Uterus (tissue), 4 donors: Measurements from ENCODE around the gene NPS. TPM values are rescaled to one million over a fixed set of nuclear protein-coding genes. Genes with fewer than 3 reads are reported as not detected.

ENCODE experiments used
- DNase-seq, 2 donors: peaks; one replicate each; pipeline ENCODE4 v3.0.0-alpha.2; 2019 to 2020
- H3K27ac ChIP-seq, 2 donors: fragments of 200-600 bp; sonication (generic); 1 replicate in 1 of 2; 2 replicates in 1 of 2; pipeline ENCODE4 v1.5.1; 2016 to 2018
- H3K27me3 ChIP-seq, 2 donors: fragments of 200-600 bp; sonication (generic); one replicate each; pipeline ENCODE4 v1.5.1; 2018 to 2019; ENCODE audit warnings: control low read depth in 1 of 2
- H3K36me3 ChIP-seq, 2 donors: fragments of 200-600 bp; sonication (generic); one replicate each; pipeline ENCODE4 v1.5.1; 2019; ENCODE audit warnings: control low read depth in 1 of 2
- H3K4me1 ChIP-seq, 2 donors: fragments of 200-600 bp; sonication (generic); one replicate each; pipeline ENCODE4 v1.5.1; 2018 to 2019; ENCODE audit warnings: control low read depth in 1 of 2
- H3K4me3 ChIP-seq, 2 donors: fragments of 200-600 bp; sonication (generic); 1 replicate in 1 of 2; 2 replicates in 1 of 2; pipeline ENCODE4 v1.5.1; 2018 to 2019; ENCODE audit warnings: mild to moderate bottlenecking in 1 of 2
- H3K9me3 ChIP-seq, 2 donors: fragments of 200-600 bp; sonication (generic); one replicate each; pipeline ENCODE4 v1.5.1; 2019; ENCODE audit warnings: control low read depth in 1 of 2
- POLR2A ChIP-seq, 2 donors: fragments of 450-650 bp; IDR thresholded peaks; one replicate each; pipeline ENCODE4 v1.6.1; 2016; ENCODE audit warnings: antibody characterized with exemption in 2 of 2, mild to moderate bottlenecking in 1 of 2, moderate library complexity in 1 of 2
- intact Hi-C: fragments of 100-400 bp; cut with DNase I; formaldehyde crosslinking; loops from one replicate; pipeline ENCODE4 v1.15.1; 2023; ENCODE audit warnings: low total_unique reads
- total RNA-seq, 4 donors: library from RNA; depleted of rRNA in 3 of 4; stranded (reverse); fragments of >200 nt in 3 of 4; gene quantifications; one replicate each; pipeline versions ENCODE4 v1.1.0 to v1.2.4, GENCODE V29; 2014 to 2023
- TF ChIP-seq, protein P1 (sequence below), 4 experiments: fragments of 200-600 bp in 2 of 4; fragments of 450-650 bp in 2 of 4; sonication (generic) in 2 of 4; IDR thresholded peaks; one replicate each; pipeline ENCODE4 v1.5.1; 2016 to 2019; ENCODE audit warnings: antibody characterized with exemption in 4 of 4, mild to moderate bottlenecking in 2 of 4, moderate library complexity in 1 of 4
- donor health status: DM: yes; HTN: yes; CAD: no.

The NPS gene
- total RNA-seq, 4 donors from 2014 or later, result not detected

DNA sequence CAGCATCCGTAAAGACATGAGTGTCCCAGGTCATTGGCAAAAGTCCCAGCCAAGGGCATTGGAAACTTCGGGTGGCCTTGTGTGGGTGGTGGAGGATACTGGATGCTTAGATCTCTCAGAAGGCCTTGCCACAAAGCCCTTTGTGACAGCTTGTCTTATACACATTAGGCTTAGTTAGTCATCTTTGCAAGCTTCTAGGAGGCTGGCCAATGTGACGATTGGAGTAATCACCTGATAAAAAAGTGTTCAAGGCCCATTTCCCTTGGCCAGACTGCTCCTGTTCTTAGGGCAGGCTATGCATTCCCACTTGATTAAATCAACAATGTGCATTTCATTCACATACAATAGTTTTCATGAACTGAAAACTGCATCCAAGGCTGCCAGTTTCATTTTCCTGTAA is 26.9 kb downstream of the NPS start:
- intact Hi-C loops, result no loop called here
- Histone ChIP-seq H3K27ac (no peak overlapping the region), H3K4me3 (no peak overlapping the region), H3K27me3 (no peaks in the 10 kb centered on the region), H3K9me3 (no peaks in the 10 kb centered on the region), H3K4me1 (no peaks in the 10 kb centered on the region), H3K36me3 (no peaks in the 10 kb centered on the region)
- no peak for DNase-seq
- TF ChIP-seq POLR2A (IDR thresholded peaks at IDR 0.05), result no peak
- TF ChIP-seq, protein P1, sequence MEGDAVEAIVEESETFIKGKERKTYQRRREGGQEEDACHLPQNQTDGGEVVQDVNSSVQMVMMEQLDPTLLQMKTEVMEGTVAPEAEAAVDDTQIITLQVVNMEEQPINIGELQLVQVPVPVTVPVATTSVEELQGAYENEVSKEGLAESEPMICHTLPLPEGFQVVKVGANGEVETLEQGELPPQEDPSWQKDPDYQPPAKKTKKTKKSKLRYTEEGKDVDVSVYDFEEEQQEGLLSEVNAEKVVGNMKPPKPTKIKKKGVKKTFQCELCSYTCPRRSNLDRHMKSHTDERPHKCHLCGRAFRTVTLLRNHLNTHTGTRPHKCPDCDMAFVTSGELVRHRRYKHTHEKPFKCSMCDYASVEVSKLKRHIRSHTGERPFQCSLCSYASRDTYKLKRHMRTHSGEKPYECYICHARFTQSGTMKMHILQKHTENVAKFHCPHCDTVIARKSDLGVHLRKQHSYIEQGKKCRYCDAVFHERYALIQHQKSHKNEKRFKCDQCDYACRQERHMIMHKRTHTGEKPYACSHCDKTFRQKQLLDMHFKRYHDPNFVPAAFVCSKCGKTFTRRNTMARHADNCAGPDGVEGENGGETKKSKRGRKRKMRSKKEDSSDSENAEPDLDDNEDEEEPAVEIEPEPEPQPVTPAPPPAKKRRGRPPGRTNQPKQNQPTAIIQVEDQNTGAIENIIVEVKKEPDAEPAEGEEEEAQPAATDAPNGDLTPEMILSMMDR (IDR thresholded peaks at IDR 0.05), result no peak

DNA sequence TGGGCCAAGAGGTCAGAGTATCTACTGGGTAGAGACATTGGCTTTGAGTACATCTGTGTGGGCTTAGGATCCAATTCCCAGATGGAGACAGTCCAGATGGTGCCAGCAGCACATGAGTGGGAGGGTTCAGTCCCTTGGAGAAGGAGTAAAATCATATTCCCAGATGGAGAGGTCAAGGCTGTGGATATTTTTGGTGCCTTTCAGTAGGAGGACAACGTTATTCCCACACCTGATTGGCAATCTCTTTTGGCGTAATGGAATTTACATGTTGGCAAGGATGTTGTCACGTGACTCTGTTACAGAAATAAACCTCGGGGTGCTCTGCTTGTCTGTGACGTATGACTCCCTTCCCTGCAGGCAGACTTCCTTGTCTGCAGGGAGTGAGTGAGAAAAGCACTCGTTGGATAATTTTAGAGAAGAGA is 27.6 kb downstream of the NPS start:
- Histone ChIP-seq H3K27me3 (no peaks in the 10 kb centered on the region), H3K27ac (no peak overlapping the region)

DNA sequence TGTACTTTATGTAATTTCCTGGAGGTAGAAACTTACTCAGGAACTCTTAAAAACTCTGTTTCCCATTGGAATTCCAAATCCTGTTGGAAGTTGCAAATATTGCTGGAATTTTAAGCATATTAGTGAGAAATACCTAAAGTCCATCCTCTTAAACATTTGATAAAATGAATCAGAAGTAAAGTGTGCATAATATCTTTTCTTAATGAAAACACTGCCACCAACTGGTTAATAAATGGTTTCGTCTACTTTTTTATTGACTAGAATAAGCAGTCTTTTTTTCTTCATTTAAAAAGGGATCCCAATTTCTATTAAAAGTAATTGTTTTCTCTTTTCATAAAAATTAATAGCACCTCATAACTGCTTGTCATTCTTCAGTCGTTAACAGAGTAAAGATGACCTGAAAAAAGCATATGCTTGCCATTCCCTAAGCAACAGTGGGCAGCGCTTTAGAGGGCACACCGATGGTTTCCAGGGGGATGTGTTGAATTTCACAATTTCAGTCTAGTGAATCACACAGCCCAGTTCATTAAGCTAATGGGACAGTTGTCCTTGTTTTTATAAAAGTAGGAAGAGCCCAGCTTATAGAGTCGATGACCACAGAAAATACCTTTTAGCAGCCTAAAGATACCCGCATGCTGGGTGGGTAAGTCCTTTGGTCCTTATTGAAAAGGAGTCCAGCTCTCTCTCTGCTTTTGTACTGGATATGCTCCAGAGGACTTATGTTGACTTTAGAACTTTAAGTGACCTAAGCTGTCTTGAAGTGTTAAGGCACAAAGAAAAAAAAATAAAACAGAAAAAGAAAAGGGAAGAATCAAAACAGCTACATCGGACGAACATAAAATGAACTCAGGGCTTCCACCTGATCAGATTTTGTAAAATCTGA is 28.5 kb downstream of the NPS start:
- H3K9me3 ChIP-seq, result no peaks in the 10 kb centered on the region

More for the DNA sequence above, 27.6 kb downstream of the NPS start:
- TF ChIP-seq, protein P1 (IDR thresholded peaks at IDR 0.05), result no peak
- TF ChIP-seq POLR2A (IDR thresholded peaks at IDR 0.05), result no peak
- Histone ChIP-seq H3K9me3 (no peaks in the 10 kb centered on the region), H3K4me3 (no peak overlapping the region), H3K36me3 (no peaks in the 10 kb centered on the region), H3K4me1 (no peaks in the 10 kb centered on the region)
- no peak for DNase-seq
- intact Hi-C loops, result no loop called here

DNA sequence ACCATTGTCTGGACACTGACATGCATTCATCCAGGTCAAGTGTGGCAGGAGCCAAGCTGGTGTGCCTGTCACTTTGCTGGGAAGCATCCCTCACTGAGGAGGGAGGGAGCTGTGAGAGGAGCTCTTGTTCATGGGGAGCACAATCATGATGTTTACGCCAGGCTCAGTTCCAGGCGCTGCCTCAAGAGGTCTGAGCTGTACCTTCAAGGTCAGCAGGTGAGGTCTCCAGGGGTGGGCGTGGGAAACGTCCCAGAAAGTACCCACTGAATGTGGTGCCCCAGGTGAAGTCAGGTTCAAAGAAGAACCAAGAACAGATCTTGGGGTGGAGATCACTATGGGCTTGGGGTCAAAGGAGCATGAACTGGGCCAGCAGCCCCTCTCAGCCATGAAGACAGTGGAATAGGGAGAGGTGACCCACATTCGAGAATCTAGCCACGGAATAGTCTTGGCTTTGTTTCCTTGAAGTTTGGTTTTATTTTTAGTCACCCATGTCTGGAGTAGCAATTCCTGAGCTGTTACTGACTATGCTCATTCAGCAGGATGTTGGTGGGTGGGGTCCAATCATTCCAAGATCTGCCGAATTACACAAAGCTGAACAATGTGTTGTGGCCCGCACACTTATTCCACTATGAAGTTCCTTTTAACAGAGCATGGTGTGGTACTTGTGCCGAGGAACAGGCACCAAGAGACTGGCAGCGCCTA is 29.3 kb downstream of the NPS start:
- no peaks in the 10 kb centered on the region for H3K36me3 ChIP-seq
- intact Hi-C loops, result no loop called here
- H3K27ac ChIP-seq, result no peak overlapping the region
- H3K4me3 ChIP-seq, result no peak overlapping the region
- H3K4me1 ChIP-seq, result no peaks in the 10 kb centered on the region
- DNase-seq, result no peak
- no peaks in the 10 kb centered on the region for H3K9me3 ChIP-seq
- TF ChIP-seq, protein P1 (IDR thresholded peaks at IDR 0.05), result no peak
- TF ChIP-seq POLR2A (IDR thresholded peaks at IDR 0.05), result no peak
- no peaks in the 10 kb centered on the region for H3K27me3 ChIP-seq

More for the DNA sequence above, 28.5 kb downstream of the NPS start:
- Histone ChIP-seq H3K4me3 (no peak overlapping the region), H3K36me3 (no peaks in the 10 kb centered on the region), H3K27ac (no peak overlapping the region), H3K4me1 (no peaks in the 10 kb centered on the region), H3K27me3 (no peaks in the 10 kb centered on the region)
- intact Hi-C loops, result no loop called here
- DNase-seq, result no peak
- TF ChIP-seq, protein P1 (IDR thresholded peaks at IDR 0.05), result no peak
- TF ChIP-seq POLR2A (IDR thresholded peaks at IDR 0.05), result no peak

DNA sequence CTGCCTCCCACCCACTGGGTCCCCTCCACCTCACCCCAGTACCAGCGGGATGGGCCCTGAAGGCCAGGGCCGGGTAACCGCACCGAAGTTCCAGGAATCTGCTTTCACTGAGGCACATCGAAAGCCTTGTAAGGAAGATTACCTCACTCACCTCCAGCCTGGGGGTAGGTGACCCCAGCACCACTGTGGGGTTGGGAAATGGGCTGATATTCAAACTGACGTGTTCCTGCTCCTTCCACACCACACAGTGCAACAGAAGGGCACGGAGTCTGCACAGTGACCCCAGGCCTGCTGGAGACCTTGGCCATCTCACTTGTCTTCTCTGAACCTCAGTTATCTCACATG is 29.8 kb downstream of the NPS start:
- no peak overlapping the region for H3K4me3 ChIP-seq
- no peaks in the 10 kb centered on the region for H3K9me3 ChIP-seq
- H3K27ac ChIP-seq, result no peak overlapping the region
- intact Hi-C loops, result no loop called here
- TF ChIP-seq, protein P1 (IDR thresholded peaks at IDR 0.05), result no peak
- TF ChIP-seq POLR2A (IDR thresholded peaks at IDR 0.05), result no peak
- H3K4me1 ChIP-seq, result no peaks in the 10 kb centered on the region
- H3K36me3 ChIP-seq, result no peaks in the 10 kb centered on the region
- H3K27me3 ChIP-seq, result no peaks in the 10 kb centered on the region
- DNase-seq, result no peak
